ENCODE data around the gene APCDD1L. TPM values are rescaled to one million over a fixed set of nuclear protein-coding genes. Genes with fewer than 3 reads are reported as not detected.

The APCDD1L gene
- total RNA-seq, 1 experiment from 2014 or later: 2.4 TPM

GRCh38 chr20:58497076-58497641 lies 18.0 kb downstream of the APCDD1L start (continued):
- TF ChIP-seq, protein P1, sequence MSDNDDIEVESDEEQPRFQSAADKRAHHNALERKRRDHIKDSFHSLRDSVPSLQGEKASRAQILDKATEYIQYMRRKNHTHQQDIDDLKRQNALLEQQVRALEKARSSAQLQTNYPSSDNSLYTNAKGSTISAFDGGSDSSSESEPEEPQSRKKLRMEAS (CRISPR knock-in tag; IDR thresholded peaks at IDR 0.05): no peak
- TF ChIP-seq RORB (CRISPR knock-in tag; IDR thresholded peaks at IDR 0.05): no peak
- TF ChIP-seq NR2C2 (CRISPR knock-in tag; IDR thresholded peaks at IDR 0.05): no peak
- TF ChIP-seq ATF2 (CRISPR knock-in tag; IDR thresholded peaks at IDR 0.05; ENCODE audit: borderline replicate concordance, low read depth): no peak

DNA sequence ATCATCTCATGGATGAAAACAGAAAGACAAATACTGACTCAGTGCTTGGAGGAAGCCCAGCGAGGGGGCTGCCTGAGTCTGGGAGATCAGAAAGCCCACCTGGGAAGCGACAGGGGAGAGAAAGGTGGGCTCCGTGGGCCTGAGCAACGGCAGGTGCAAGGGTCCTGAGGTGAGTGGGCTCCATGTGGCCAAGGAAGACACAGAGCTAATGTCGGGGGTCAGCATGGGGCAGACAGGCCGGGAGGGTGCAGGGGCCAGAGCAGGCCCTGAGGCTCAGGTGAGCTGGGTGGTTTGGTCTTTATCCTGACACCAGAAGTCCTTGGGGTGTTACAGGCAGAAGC lies 18.8 kb downstream of the APCDD1L start:
- DNase-seq (ENCODE audit: low spot score): no peak
- H3K27me3 Mint-ChIP-seq (ENCODE audit: low read depth): peaks cover 3% of the 10 kb centered on the region; the same call in 1 of the 2 replicates
- CTCF ChIA-PET: interaction anchor here (2.7 kb wide), 1 partner anchor 15 kb away, joined by 8 read pairs; no protein-coding TSS in a partner anchor

More for the DNA sequence above, 18.8 kb downstream of the APCDD1L start:
- Mint-ChIP-seq H3K27ac (no peak overlapping the region), H3K4me1 (peaks cover 6% of the 10 kb centered on the region), H3K4me3 (no peak overlapping the region), H3K36me3 (no peaks in the 10 kb centered on the region; the same call in 1 of the 2 replicates), H3K9me3 (peaks cover 22% of the 10 kb centered on the region)
- TF ChIP-seq ZNF396 (CRISPR knock-in tag; IDR thresholded peaks at IDR 0.05; ENCODE audit: borderline replicate concordance): no peak
- no peak for TF ChIP-seq NR3C1 (CRISPR knock-in tag; conservative IDR thresholded peaks at IDR 0.05; ENCODE audit: low read depth)
- no peak for TF ChIP-seq AFF4 (CRISPR knock-in tag; IDR thresholded peaks at IDR 0.05; ENCODE audit: borderline replicate concordance)
- no peak for TF ChIP-seq GTF2I (CRISPR knock-in tag; conservative IDR thresholded peaks at IDR 0.05)
- TF ChIP-seq, protein P2, sequence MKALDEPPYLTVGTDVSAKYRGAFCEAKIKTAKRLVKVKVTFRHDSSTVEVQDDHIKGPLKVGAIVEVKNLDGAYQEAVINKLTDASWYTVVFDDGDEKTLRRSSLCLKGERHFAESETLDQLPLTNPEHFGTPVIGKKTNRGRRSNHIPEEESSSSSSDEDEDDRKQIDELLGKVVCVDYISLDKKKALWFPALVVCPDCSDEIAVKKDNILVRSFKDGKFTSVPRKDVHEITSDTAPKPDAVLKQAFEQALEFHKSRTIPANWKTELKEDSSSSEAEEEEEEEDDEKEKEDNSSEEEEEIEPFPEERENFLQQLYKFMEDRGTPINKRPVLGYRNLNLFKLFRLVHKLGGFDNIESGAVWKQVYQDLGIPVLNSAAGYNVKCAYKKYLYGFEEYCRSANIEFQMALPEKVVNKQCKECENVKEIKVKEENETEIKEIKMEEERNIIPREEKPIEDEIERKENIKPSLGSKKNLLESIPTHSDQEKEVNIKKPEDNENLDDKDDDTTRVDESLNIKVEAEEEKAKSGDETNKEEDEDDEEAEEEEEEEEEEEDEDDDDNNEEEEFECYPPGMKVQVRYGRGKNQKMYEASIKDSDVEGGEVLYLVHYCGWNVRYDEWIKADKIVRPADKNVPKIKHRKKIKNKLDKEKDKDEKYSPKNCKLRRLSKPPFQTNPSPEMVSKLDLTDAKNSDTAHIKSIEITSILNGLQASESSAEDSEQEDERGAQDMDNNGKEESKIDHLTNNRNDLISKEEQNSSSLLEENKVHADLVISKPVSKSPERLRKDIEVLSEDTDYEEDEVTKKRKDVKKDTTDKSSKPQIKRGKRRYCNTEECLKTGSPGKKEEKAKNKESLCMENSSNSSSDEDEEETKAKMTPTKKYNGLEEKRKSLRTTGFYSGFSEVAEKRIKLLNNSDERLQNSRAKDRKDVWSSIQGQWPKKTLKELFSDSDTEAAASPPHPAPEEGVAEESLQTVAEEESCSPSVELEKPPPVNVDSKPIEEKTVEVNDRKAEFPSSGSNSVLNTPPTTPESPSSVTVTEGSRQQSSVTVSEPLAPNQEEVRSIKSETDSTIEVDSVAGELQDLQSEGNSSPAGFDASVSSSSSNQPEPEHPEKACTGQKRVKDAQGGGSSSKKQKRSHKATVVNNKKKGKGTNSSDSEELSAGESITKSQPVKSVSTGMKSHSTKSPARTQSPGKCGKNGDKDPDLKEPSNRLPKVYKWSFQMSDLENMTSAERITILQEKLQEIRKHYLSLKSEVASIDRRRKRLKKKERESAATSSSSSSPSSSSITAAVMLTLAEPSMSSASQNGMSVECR (CRISPR knock-in tag; IDR thresholded peaks at IDR 0.05; ENCODE audit: borderline replicate concordance): no peak
- TF ChIP-seq NR1H2 (CRISPR knock-in tag; IDR thresholded peaks at IDR 0.05): no peak
- TF ChIP-seq, protein P3, sequence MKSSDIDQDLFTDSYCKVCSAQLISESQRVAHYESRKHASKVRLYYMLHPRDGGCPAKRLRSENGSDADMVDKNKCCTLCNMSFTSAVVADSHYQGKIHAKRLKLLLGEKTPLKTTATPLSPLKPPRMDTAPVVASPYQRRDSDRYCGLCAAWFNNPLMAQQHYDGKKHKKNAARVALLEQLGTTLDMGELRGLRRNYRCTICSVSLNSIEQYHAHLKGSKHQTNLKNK (CRISPR knock-in tag; IDR thresholded peaks at IDR 0.05): no peak
- TF ChIP-seq ZNF232 (CRISPR knock-in tag; IDR thresholded peaks at IDR 0.05): no peak
- TF ChIP-seq ZNF317 (CRISPR knock-in tag; IDR thresholded peaks at IDR 0.05; ENCODE audit: borderline replicate concordance, low read depth): no peak
- POLR2A ChIA-PET: no interaction called here
- ATAC-seq: no peak
